Measurements from ENCODE around the gene TPK1.

TPK1 gene

DNA sequence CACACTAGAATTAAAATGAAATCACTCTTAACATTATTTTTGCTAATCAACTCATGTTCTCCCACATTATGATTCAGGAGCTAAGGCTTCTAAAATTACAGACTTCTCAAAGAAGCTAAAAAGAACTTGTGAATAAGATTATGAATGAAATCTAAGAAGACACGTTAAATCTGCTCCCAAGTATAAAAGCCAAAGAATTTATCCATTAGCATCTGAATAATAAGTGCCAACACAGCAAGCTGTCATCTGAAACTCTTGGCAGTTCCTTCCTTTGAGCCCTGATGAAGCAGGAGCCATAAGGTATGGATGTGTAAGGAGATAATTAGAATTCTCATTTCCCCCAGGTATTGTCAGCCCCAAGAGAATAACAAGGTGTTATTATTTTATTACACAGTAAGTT is 50.3 kb downstream of the TPK1 start:
- no peaks in the 10 kb centered on the region for H3K36me3 ChIP-seq (ENCODE audit: control insufficient read depth, low read length)
- no peak overlapping the region for H3K27ac ChIP-seq (ENCODE audit: low read depth, low read length)
- H3K27me3 ChIP-seq (ENCODE audit: control insufficient read depth, low read length), result no peaks in the 10 kb centered on the region
- no peaks in the 10 kb centered on the region; the same call in 1 of the 2 replicates for H4K20me1 ChIP-seq (ENCODE audit: control insufficient read depth, insufficient read depth, low read depth, low read length)
- no peaks in the 10 kb centered on the region for H3F3A ChIP-seq (ENCODE audit: control insufficient read depth, insufficient read depth)
- no peaks in the 10 kb centered on the region for H3K79me2 ChIP-seq (ENCODE audit: control insufficient read depth, low read length)
- no peak overlapping the region for H3K4me2 ChIP-seq (ENCODE audit: low read length)
- H3K4me1 ChIP-seq (ENCODE audit: control insufficient read depth, low read length), result peaks cover 8% of the 10 kb centered on the region
- no peak overlapping the region for H3K4me3 ChIP-seq (ENCODE audit: low read length)
- no peaks in the 10 kb centered on the region for H3K9me2 ChIP-seq (replicated peaks; ENCODE audit: control insufficient read depth, low read length)
- H3K9me3 ChIP-seq (ENCODE audit: control insufficient read depth, insufficient read depth, low read length), result no peaks in the 10 kb centered on the region
- TF ChIP-seq EZH2phosphoT487 (IDR thresholded peaks at IDR 0.05; ENCODE audit: borderline replicate concordance, low read length), result no peak
- TF ChIP-seq, protein P1, sequence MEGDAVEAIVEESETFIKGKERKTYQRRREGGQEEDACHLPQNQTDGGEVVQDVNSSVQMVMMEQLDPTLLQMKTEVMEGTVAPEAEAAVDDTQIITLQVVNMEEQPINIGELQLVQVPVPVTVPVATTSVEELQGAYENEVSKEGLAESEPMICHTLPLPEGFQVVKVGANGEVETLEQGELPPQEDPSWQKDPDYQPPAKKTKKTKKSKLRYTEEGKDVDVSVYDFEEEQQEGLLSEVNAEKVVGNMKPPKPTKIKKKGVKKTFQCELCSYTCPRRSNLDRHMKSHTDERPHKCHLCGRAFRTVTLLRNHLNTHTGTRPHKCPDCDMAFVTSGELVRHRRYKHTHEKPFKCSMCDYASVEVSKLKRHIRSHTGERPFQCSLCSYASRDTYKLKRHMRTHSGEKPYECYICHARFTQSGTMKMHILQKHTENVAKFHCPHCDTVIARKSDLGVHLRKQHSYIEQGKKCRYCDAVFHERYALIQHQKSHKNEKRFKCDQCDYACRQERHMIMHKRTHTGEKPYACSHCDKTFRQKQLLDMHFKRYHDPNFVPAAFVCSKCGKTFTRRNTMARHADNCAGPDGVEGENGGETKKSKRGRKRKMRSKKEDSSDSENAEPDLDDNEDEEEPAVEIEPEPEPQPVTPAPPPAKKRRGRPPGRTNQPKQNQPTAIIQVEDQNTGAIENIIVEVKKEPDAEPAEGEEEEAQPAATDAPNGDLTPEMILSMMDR (IDR thresholded peaks at IDR 0.05; ENCODE audit: low read depth, low read length, poor library complexity, severe bottlenecking), result no peak

- Histone ChIP-seq H4K20me1 (ENCODE audit: control insufficient read depth, insufficient read depth, low read depth, low read length) (no peaks in the 10 kb centered on the region; the same call in 1 of the 2 replicates), H3K9me3 (ENCODE audit: control insufficient read depth, insufficient read depth, low read length) (no peaks in the 10 kb centered on the region), H3K27me3 (ENCODE audit: control insufficient read depth, low read length) (no peaks in the 10 kb centered on the region), H3K4me3 (ENCODE audit: low read length) (no peak overlapping the region), H3K36me3 (ENCODE audit: control insufficient read depth, low read length) (no peaks in the 10 kb centered on the region), H3K4me2 (ENCODE audit: low read length) (no peak overlapping the region), H3K9me2 (replicated peaks; ENCODE audit: control insufficient read depth, low read length) (no peaks in the 10 kb centered on the region), H3K79me2 (ENCODE audit: control insufficient read depth, low read length) (no peaks in the 10 kb centered on the region), H3F3A (ENCODE audit: control insufficient read depth, insufficient read depth) (no peaks in the 10 kb centered on the region), H3K4me1 (ENCODE audit: control insufficient read depth, low read length) (peaks cover 8% of the 10 kb centered on the region), H3K27ac (ENCODE audit: low read depth, low read length) (no peak overlapping the region)
- TF ChIP-seq, protein P1 (IDR thresholded peaks at IDR 0.05; ENCODE audit: low read depth, low read length, poor library complexity, severe bottlenecking), result no peak
- TF ChIP-seq EZH2phosphoT487 (IDR thresholded peaks at IDR 0.05; ENCODE audit: borderline replicate concordance, low read length), result no peak
These were observed 50.9 kb downstream of the TPK1 start for GRCh38 chr7:144784943-144785342.

- no peak overlapping the region for H3K4me3 ChIP-seq (ENCODE audit: low read length)
- no peaks in the 10 kb centered on the region for H3K27me3 ChIP-seq (ENCODE audit: control insufficient read depth, low read length)
- no peaks in the 10 kb centered on the region; the same call in 1 of the 2 replicates for H4K20me1 ChIP-seq (ENCODE audit: control insufficient read depth, insufficient read depth, low read depth, low read length)
- H3F3A ChIP-seq (ENCODE audit: control insufficient read depth, insufficient read depth), result no peaks in the 10 kb centered on the region
- no peaks in the 10 kb centered on the region for H3K9me2 ChIP-seq (replicated peaks; ENCODE audit: control insufficient read depth, low read length)
- H3K4me2 ChIP-seq (ENCODE audit: low read length), result no peak overlapping the region
- peaks cover 8% of the 10 kb centered on the region for H3K4me1 ChIP-seq (ENCODE audit: control insufficient read depth, low read length)
- H3K79me2 ChIP-seq (ENCODE audit: control insufficient read depth, low read length), result no peaks in the 10 kb centered on the region
- TF ChIP-seq EZH2phosphoT487 (IDR thresholded peaks at IDR 0.05; ENCODE audit: borderline replicate concordance, low read length), result no peak
- TF ChIP-seq, protein P1 (IDR thresholded peaks at IDR 0.05; ENCODE audit: low read depth, low read length, poor library complexity, severe bottlenecking), result no peak
- no peaks in the 10 kb centered on the region for H3K9me3 ChIP-seq (ENCODE audit: control insufficient read depth, insufficient read depth, low read length)
- no peak overlapping the region for H3K27ac ChIP-seq (ENCODE audit: low read depth, low read length)
- no peaks in the 10 kb centered on the region for H3K36me3 ChIP-seq (ENCODE audit: control insufficient read depth, low read length)
These were observed 51.4 kb downstream of the TPK1 start for GRCh38 chr7:144784441-144784840.

All from DOHH2 (cell line).